Ectodermal cell (in vitro differentiated cells): ENCODE data around the gene DBT.

Source experiments
- H3K27ac ChIP-seq: 2 replicates; pipeline ENCODE4 v1.7.0; 2013; ENCODE audit warnings: mild to moderate bottlenecking, low read depth, low read length; ENCODE audit not compliant: insufficient read depth, poor library complexity, severe bottlenecking
- H3K27me3 ChIP-seq: 2 replicates; pipeline ENCODE4 v1.7.0; 2013; ENCODE audit warnings: mild to moderate bottlenecking, low read length; ENCODE audit not compliant: insufficient read depth, control insufficient read depth, poor library complexity, severe bottlenecking
- H3K36me3 ChIP-seq: one replicate; pipeline ENCODE4 v1.7.0; 2013; ENCODE audit warnings: low read length; ENCODE audit not compliant: control insufficient read depth, insufficient read depth
- H3K4me1 ChIP-seq: one replicate; pipeline ENCODE4 v1.7.0; 2013; ENCODE audit warnings: low read length; ENCODE audit not compliant: control insufficient read depth, insufficient read depth
- H3K4me3 ChIP-seq: 2 replicates; pipeline ENCODE4 v1.7.0; 2013; ENCODE audit warnings: low read depth, low read length, control low read depth; ENCODE audit not compliant: insufficient read depth
- H3K9me3 ChIP-seq: 2 replicates; pipeline ENCODE4 v1.7.0; 2013; ENCODE audit warnings: mild to moderate bottlenecking, low read length, moderate library complexity; ENCODE audit not compliant: control insufficient read depth
- WGBS, 2 experiments: methylation state at CpG; one replicate each; pipeline ENCODE4 v1.1.7; 2013; ENCODE audit warnings: missing lambda C conversion rate in 2 of 2; 5-methylcytosine and 5-hydroxymethylcytosine counted together

The DBT gene

DNA sequence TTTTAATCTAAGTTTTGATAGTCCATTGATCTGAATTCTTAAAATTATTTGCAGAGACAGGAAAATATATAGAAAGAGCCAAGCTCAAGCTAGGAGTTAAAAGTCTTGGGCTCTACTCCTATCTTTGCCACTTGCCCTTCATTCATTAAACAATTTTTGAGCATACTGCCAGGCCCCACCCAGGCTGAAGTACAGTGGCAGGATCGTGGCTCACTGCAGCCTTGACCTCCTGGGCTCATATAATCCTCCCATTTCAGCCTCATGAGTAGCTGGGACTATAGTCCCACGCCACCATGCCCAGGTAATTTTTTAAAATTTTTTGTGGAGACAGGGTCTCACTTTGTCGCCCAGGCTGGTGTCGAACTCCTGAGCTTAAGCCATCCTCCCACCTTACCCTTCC, 108.4 kb downstream of the DBT start:
- 84 to 94% methylated on average over 4 of the region's 4 CpGs for WGBS, 2 experiments

DNA sequence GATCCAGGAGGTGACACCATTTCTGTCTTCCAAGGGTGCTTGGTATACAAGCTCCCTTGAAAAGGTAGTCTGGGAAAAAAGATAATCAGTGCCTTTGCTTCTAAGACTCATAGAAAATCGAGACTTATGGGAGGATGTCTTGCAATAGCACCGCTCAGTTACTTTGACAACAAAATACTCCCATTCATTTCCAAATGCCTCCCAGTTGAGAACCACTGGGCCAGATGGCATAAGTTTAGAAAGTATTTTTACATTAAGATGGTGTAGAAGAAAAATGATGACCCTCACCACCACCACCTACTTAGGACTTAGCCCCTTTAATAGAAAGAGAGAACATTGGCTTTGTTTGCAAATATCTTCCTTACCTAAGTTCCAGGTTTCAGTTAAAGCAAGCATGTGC, 112.0 kb downstream of the DBT start:
- no peaks in the 10 kb centered on the region for H3K27me3 ChIP-seq
- H3K27ac ChIP-seq, result no peak overlapping the region
- no peaks in the 10 kb centered on the region for H3K9me3 ChIP-seq
- no peak overlapping the region for H3K4me3 ChIP-seq
- H3K4me1 ChIP-seq, result peaks cover 5% of the 10 kb centered on the region
- 95 to 100% methylated on average over 2 of the region's 2 CpGs for WGBS, 2 experiments
- H3K36me3 ChIP-seq, result peaks cover 25% of the 10 kb centered on the region

More for the DNA sequence above, 108.4 kb downstream of the DBT start:
- no peaks in the 10 kb centered on the region for H3K27me3 ChIP-seq
- no peaks in the 10 kb centered on the region for H3K4me1 ChIP-seq
- peaks cover 36% of the 10 kb centered on the region for H3K36me3 ChIP-seq
- H3K9me3 ChIP-seq, result no peaks in the 10 kb centered on the region
- no peak overlapping the region for H3K27ac ChIP-seq
- H3K4me3 ChIP-seq, result no peak overlapping the region
